Activated CD4-positive, alpha-beta T cell treated with anti-CD3 and anti-CD28 coated beads, Interleukin-2, amount 50 U/mL, for 24 hours (primary cell): ENCODE measurements around the gene CLDN25.

Experiments used
- DNase-seq, 2 donors: peaks; one replicate each; pipeline ENCODE4 v3.0.0-alpha.2; 2020; ENCODE audit warnings: low read depth in 1 of 2, low spot score in 1 of 2

Gene CLDN25

GRCh38 chr11:113806406-113806805 is 26.8 kb downstream of the CLDN25 start:
- DNase-seq, result no peak

- no peak for DNase-seq
These were observed 29.3 kb downstream of the CLDN25 start for GRCh38 chr11:113808931-113809330.

- no peak for DNase-seq
These were observed 34.6 kb downstream of the CLDN25 start for GRCh38 chr11:113814181-113814580.

- no peak for DNase-seq
These were observed 37.6 kb downstream of the CLDN25 start for GRCh38 chr11:113817162-113817561.

- DNase-seq, result no peak
These were observed 38.0 kb downstream of the CLDN25 start for GRCh38 chr11:113817626-113818025.

- no peak for DNase-seq
These were observed 38.8 kb downstream of the CLDN25 start for GRCh38 chr11:113818426-113818825.

GRCh38 chr11:113827477-113827876 is 47.9 kb downstream of the CLDN25 start:
- DNase-seq, result no peak

- DNase-seq, result no peak
These were observed 48.6 kb downstream of the CLDN25 start for GRCh38 chr11:113828191-113828590.

- no peak for DNase-seq
These were observed 50.2 kb downstream of the CLDN25 start for GRCh38 chr11:113829751-113830150.
